ENCODE results near the gene PROX2.

The PROX2 gene

GRCh38 chr14:74838166-74838565, 37.8 kb downstream of the PROX2 start:
- peak overlapping the region; percentile 41 for H3K9ac ChIP-seq (ENCODE audit: low read depth, low read length)
- TF ChIP-seq EZH2 (IDR thresholded peaks at IDR 0.05; ENCODE audit: borderline replicate concordance, low read depth, low read length, severe bottlenecking) = no peak
- no peak for TF ChIP-seq CTCF (IDR thresholded peaks at IDR 0.05; ENCODE audit: borderline replicate concordance, extremely low read depth, low read length, poor library complexity, severe bottlenecking)
- peaks cover 38% of the 10 kb centered on the region for H3K4me1 ChIP-seq (ENCODE audit: insufficient read depth, low read length)
- H3K27ac ChIP-seq (ENCODE audit: low read length) = peak overlapping the region; percentile 74
- ATAC-seq (ENCODE audit: insufficient read depth, low read depth) (peak; percentile 78), DNase-seq (no peak)
- H3K27me3 ChIP-seq (ENCODE audit: insufficient read depth, low read length, poor library complexity) = no peaks in the 10 kb centered on the region
- peaks cover 43% of the 10 kb centered on the region for H3K36me3 ChIP-seq (ENCODE audit: insufficient read depth, low read length)
- peak overlapping the region; percentile 45 for H3K4me2 ChIP-seq (ENCODE audit: insufficient read depth, low read length)
- H3K9me3 ChIP-seq (ENCODE audit: insufficient read depth, low read length, severe bottlenecking) = no peaks in the 10 kb centered on the region
- H3K79me2 ChIP-seq (ENCODE audit: insufficient read depth, low read length) = no peaks in the 10 kb centered on the region
- H2AFZ ChIP-seq (ENCODE audit: low read depth, low read length) = no peak overlapping the region
- H4K20me1 ChIP-seq (ENCODE audit: insufficient read depth, low read length) = no peaks in the 10 kb centered on the region
- H3K4me3 ChIP-seq (ENCODE audit: low read depth in 1 of 2, low read length in 2 of 2) = no peak overlapping the region

- Histone ChIP-seq H3K79me2 (ENCODE audit: insufficient read depth, low read length) (no peaks in the 10 kb centered on the region), H3K4me2 (ENCODE audit: insufficient read depth, low read length) (no peak overlapping the region), H3K9ac (ENCODE audit: low read depth, low read length) (no peak overlapping the region), H2AFZ (ENCODE audit: low read depth, low read length) (no peak overlapping the region), H4K20me1 (ENCODE audit: insufficient read depth, low read length) (no peaks in the 10 kb centered on the region), H3K4me1 (ENCODE audit: insufficient read depth, low read length) (peaks cover 38% of the 10 kb centered on the region), H3K27me3 (ENCODE audit: insufficient read depth, low read length, poor library complexity) (no peaks in the 10 kb centered on the region), H3K27ac (ENCODE audit: low read length) (peak overlapping the region; percentile 32), H3K9me3 (ENCODE audit: insufficient read depth, low read length, severe bottlenecking) (no peaks in the 10 kb centered on the region), H3K4me3 (ENCODE audit: low read depth in 1 of 2, low read length in 2 of 2) (no peak overlapping the region), H3K36me3 (ENCODE audit: insufficient read depth, low read length) (peaks cover 54% of the 10 kb centered on the region)
- ATAC-seq (ENCODE audit: insufficient read depth, low read depth) (peak; percentile 63), DNase-seq (no peak)
- TF ChIP-seq EZH2 (IDR thresholded peaks at IDR 0.05; ENCODE audit: borderline replicate concordance, low read depth, low read length, severe bottlenecking) (no peak), CTCF (IDR thresholded peaks at IDR 0.05; ENCODE audit: borderline replicate concordance, extremely low read depth, low read length, poor library complexity, severe bottlenecking) (no peak)
Observed at GRCh38 chr14:74836251-74836960, 39.5 kb downstream of the PROX2 start.

GRCh38 chr14:74835645-74836250, 40.2 kb downstream of the PROX2 start:
- TF ChIP-seq EZH2 (IDR thresholded peaks at IDR 0.05; ENCODE audit: borderline replicate concordance, low read depth, low read length, severe bottlenecking) = no peak
- TF ChIP-seq CTCF (IDR thresholded peaks at IDR 0.05; ENCODE audit: borderline replicate concordance, extremely low read depth, low read length, poor library complexity, severe bottlenecking) = no peak
- Histone ChIP-seq H3K27me3 (ENCODE audit: insufficient read depth, low read length, poor library complexity) (no peaks in the 10 kb centered on the region), H3K36me3 (ENCODE audit: insufficient read depth, low read length) (peaks cover 55% of the 10 kb centered on the region), H3K9ac (ENCODE audit: low read depth, low read length) (no peak overlapping the region; the same call in 1 of the 2 replicates), H3K4me2 (ENCODE audit: insufficient read depth, low read length) (no peak overlapping the region), H4K20me1 (ENCODE audit: insufficient read depth, low read length) (no peaks in the 10 kb centered on the region), H2AFZ (ENCODE audit: low read depth, low read length) (no peak overlapping the region), H3K79me2 (ENCODE audit: insufficient read depth, low read length) (no peaks in the 10 kb centered on the region), H3K4me3 (ENCODE audit: low read depth in 1 of 2, low read length in 2 of 2) (no peak overlapping the region), H3K9me3 (ENCODE audit: insufficient read depth, low read length, severe bottlenecking) (no peaks in the 10 kb centered on the region), H3K4me1 (ENCODE audit: insufficient read depth, low read length) (peaks cover 38% of the 10 kb centered on the region), H3K27ac (ENCODE audit: low read length) (no peak overlapping the region)
- ATAC-seq (ENCODE audit: insufficient read depth, low read depth) = no peak
- DNase-seq = no peak
